ENCODE measurements around the gene SPSB1.
A peak's percentile ranks its signal among the peaks of the same experiment; 100 is the strongest.
"Not testable (repeated sequence)": the region's sequence is repeated elsewhere in the genome, so short reads cannot be mapped to it uniquely, and the experiment has no call there.

The SPSB1 gene

DNA sequence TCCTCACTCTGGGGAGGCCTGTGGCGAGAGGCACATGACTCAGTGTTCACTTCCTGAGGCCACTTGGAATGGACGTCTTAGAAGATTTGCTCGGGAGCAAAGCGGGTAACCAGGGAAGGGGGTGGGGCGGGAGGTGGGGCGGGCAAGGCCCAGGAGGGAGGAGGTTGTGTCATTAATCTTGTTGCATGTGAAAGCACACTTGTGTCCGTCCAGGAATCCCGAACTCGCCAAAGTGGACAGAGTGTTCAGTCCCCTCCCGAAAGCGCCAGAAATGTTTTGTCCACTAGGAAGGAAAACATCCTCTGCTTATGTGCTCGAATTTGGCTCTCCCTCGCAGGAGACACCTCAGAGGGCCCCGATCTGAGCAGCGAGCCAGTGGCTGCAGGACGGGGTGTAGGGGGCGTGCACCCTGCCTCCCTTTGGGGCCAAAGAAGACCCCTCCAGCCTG is 84.2 kb downstream of the SPSB1 start:
- Histone ChIP-seq H3K4me2 (peak overlapping the region in 2 of 11 experiments; percentile 33 to 44; a peak in 2 of 22 replicates), H3K27me3 (no peaks in the 10 kb centered on the region), H3K4me3 (no peak overlapping the region), H3K9me3 (replicated peaks in 1 of 11) (no peaks in the 10 kb centered on the region), H3K27ac (no peak overlapping the region), H3K9ac (no peak overlapping the region), H3K4me1 (peaks cover 37 to 61% (median 56%) of the 10 kb centered on the region in 10 experiments), H4K20me1 (no peaks in the 10 kb centered on the region), H3K36me3 (no peaks in the 10 kb centered on the region)
- no peak for TF ChIP-seq Cebpa-rat (IDR thresholded peaks at IDR 0.05)

DNA sequence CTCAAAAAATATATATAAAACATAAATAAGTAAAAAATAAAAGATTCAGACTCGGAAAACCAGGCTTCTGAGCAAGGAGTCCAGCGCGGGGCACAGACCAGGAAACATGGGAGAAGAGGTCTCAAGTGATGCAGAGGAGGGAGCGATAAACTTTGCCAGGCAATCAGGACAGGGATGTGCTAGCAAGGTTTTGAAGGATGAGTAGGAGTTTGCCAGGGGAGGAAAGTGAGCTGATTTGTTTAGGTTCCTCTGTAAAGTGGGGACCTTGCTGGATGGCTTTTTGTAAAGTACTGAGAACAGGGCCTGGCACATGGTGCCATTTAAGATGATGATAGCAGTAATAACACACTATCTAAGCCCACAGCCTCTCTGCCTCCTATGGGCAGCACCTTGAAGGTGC is 86.1 kb downstream of the SPSB1 start:
- Histone ChIP-seq H3K9me3 (replicated peaks in 1 of 11) (no peaks in the 10 kb centered on the region), H3K27me3 (0 out of 22 replicates have a peak, but pooled peaks cover 0 to 6% (median 0%) of the 10 kb centered on the region in 11 experiments), H3K9ac (no peak overlapping the region), H3K27ac (no peak overlapping the region), H3K4me2 (peak overlapping the region in 2 of 11 experiments; percentile 0 to 11; a peak in 1 of 22 replicates), H3K36me3 (no peaks in the 10 kb centered on the region), H4K20me1 (no peaks in the 10 kb centered on the region), H3K4me3 (no peak overlapping the region), H3K4me1 (peaks cover 25 to 58% (median 48%) of the 10 kb centered on the region in 10 experiments)
- TF ChIP-seq Cebpa-rat (IDR thresholded peaks at IDR 0.05), result no peak

- peak overlapping the region in 1 of 11 experiments; percentile 13; a peak in 2 of 22 replicates for H3K27ac ChIP-seq
- no peaks in the 10 kb centered on the region for H3K36me3 ChIP-seq
- H3K27me3 ChIP-seq, result 0 out of 22 replicates have a peak, but pooled peaks cover 0 to 6% (median 0%) of the 10 kb centered on the region in 11 experiments
- TF ChIP-seq Cebpa-rat (IDR thresholded peaks at IDR 0.05), result no peak
- H4K20me1 ChIP-seq, result no peaks in the 10 kb centered on the region
- no peaks in the 10 kb centered on the region for H3K9me3 ChIP-seq (replicated peaks in 1 of 11)
- H3K9ac ChIP-seq, result no peak overlapping the region
- peak overlapping the region in 10 of 11 experiments; percentile 15 to 58 (median 49); a peak in 14 of 22 replicates for H3K4me2 ChIP-seq
- H3K4me3 ChIP-seq, result no peak overlapping the region
- peaks cover 16 to 41% (median 31%) of the 10 kb centered on the region in 10 experiments for H3K4me1 ChIP-seq
Observed at GRCh38 chr1:9380711-9381110, 88.0 kb downstream of the SPSB1 start.

DNA sequence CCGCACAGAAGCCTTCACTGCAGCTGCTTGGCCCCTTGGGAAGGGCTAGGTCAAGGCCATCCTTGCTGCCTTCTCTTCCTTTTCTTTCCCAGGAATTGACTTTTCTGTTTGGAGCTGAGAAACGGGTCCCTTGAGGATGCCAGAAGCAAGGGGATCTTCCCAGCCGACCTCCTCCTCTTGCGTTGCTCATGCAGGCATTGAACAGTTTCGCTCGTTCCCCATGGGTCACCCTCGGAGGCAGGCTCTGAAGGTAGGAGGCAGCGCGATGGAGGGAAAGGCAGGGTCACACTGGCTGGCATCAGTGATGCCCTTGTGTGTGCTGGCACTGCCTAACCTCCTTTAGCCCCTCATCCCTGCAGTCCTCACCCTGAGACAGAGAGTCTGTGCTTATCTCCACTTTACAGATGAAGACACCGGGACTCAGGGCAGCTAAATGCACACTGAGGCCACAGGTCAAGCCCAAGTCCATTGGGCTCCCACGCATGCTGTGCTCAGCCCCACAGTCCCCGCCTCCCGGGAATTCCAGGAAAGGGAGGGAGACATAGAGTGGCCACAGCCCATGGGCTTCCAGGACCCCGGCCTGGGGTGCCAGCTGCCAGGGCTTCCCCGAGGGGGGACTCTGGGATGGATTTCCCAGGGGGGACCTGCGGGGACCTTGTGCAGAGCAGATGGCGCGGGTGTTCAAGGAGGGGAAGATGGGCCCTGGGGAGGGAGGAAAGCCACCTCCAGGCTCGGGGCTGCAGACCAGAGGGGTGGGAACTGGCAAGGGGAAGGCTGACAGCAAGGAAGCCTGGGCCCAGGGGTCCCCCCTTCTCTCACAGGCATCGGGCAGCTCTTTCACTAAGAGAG is 90.2 kb downstream of the SPSB1 start:
- H3K36me3 ChIP-seq, result no peaks in the 10 kb centered on the region
- H3K27me3 ChIP-seq, result 0 out of 22 replicates have a peak, but pooled peaks cover 0 to 6% (median 0%) of the 10 kb centered on the region in 11 experiments
- no peak overlapping the region for H3K4me3 ChIP-seq
- no peak overlapping the region for H3K27ac ChIP-seq
- no peaks in the 10 kb centered on the region for H3K9me3 ChIP-seq (replicated peaks in 1 of 11)
- H3K9ac ChIP-seq, result no peak overlapping the region
- H3K4me2 ChIP-seq, result peak overlapping the region in 9 of 11 experiments; percentile 21 to 65 (median 57); a peak in 17 of 22 replicates
- TF ChIP-seq Cebpa-rat (IDR thresholded peaks at IDR 0.05), result no peak
- H3K4me1 ChIP-seq, result peaks cover 12 to 39% (median 27%) of the 10 kb centered on the region in 10 experiments; a peak in 19 of 20 replicates
- no peaks in the 10 kb centered on the region for H4K20me1 ChIP-seq

- 0 out of 22 replicates have a peak, but pooled peaks cover 0 to 6% (median 0%) of the 10 kb centered on the region in 11 experiments for H3K27me3 ChIP-seq
- no peaks in the 10 kb centered on the region for H3K9me3 ChIP-seq (replicated peaks in 1 of 11)
- no peak overlapping the region for H3K9ac ChIP-seq
- no peak for TF ChIP-seq Cebpa-rat (IDR thresholded peaks at IDR 0.05)
- H3K4me1 ChIP-seq, result peaks cover 23 to 48% (median 39%) of the 10 kb centered on the region in 10 experiments
- no peaks in the 10 kb centered on the region for H4K20me1 ChIP-seq
- no peaks in the 10 kb centered on the region for H3K36me3 ChIP-seq
- no peak overlapping the region for H3K4me3 ChIP-seq
- no peak overlapping the region for H3K4me2 ChIP-seq
- H3K27ac ChIP-seq, result no peak overlapping the region
Observed at GRCh38 chr1:9384128-9384527, 91.4 kb downstream of the SPSB1 start.

DNA sequence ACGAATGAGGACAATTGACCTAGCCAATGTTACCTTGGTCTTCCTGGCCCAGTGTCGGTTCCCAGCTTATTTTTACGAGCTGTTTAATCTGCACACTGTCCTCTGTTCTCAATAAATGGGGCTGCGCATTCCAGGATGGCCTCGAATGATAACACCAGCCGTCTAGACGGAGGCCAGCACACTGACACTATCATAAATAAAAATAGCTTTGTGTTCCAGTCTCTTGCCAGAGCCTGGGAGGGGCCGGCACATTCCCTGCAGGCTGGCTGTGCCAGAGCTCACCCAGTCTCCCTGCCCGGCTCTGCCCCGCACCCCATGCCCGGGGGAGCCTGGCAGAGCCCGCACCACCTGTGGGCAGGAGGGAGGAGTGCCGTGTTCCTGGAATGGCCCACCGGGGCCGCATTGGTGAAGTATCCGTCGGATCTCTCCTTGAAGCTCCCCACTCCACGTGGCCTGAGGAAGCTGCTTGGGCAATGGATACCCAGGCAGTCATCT is 92.1 kb downstream of the SPSB1 start:
- no peaks in the 10 kb centered on the region for H4K20me1 ChIP-seq
- H3K9me3 ChIP-seq (replicated peaks in 1 of 11), result no peaks in the 10 kb centered on the region
- H3K36me3 ChIP-seq, result no peaks in the 10 kb centered on the region
- peaks cover 23 to 48% (median 38%) of the 10 kb centered on the region in 10 experiments for H3K4me1 ChIP-seq
- no peak overlapping the region for H3K4me2 ChIP-seq
- H3K27me3 ChIP-seq, result 0 out of 22 replicates have a peak, but pooled peaks cover 0 to 6% (median 0%) of the 10 kb centered on the region in 11 experiments
- no peak for TF ChIP-seq Cebpa-rat (IDR thresholded peaks at IDR 0.05)
- H3K27ac ChIP-seq, result no peak overlapping the region
- H3K9ac ChIP-seq, result no peak overlapping the region
- H3K4me3 ChIP-seq, result no peak overlapping the region

GRCh38 chr1:9385392-9385791 is 92.7 kb downstream of the SPSB1 start:
- not testable (repeated sequence) for H3K36me3 ChIP-seq; H3K27ac ChIP-seq; H3K4me3 ChIP-seq; H3K9ac ChIP-seq; H3K9me3 ChIP-seq (replicated peaks in 1 of 11); H3K27me3 ChIP-seq; H4K20me1 ChIP-seq
- H3K4me1 ChIP-seq, result peaks cover 23 to 46% (median 36%) of the 10 kb centered on the region in 10 experiments
- peak overlapping the region in 1 of 11 experiments; percentile 43; a peak in 1 of 22 replicates for H3K4me2 ChIP-seq

DNA sequence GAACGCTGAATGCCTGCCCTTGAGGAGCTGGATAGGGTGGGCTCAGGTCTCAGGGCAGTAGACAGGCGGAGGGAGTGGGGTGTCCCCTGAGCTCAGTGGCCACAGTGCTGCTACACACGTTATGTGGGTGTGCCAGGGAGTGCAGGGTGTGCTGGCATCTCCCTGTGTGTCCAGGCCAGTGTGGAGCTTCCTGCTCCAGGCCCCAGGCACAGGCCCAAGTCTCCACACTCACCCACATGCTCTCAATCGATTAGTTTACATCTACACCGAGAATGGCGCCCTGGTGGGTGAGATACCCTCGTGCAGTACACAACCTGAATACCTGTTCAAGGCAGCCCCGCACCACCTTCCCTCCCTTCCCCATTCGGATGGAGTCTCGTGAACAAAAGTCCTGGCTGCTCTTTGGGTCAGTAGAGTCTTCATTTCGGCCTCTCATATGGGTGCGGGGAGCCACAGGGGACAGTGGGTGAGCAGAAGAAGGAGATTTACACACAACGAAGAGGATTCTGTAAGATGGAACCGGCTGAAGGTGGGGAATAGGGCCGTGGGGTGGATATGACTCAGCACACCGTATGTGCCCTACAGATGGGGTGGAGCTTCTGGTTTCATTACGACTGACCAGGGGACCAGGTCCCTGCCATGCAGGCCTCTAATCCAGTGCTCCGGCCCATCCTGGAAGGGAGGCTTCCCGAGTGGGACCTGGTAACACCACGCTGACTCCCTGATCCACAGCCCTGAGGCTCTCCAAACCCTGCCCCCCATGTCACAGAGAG is 93.3 kb downstream of the SPSB1 start:
- Histone ChIP-seq H3K27ac (peak overlapping the region in 2 of 11 experiments; percentile 4 to 8; a peak in 2 of 22 replicates), H3K9ac (no peak overlapping the region), H4K20me1 (no peaks in the 10 kb centered on the region), H3K4me3 (no peak overlapping the region), H3K9me3 (replicated peaks in 1 of 11) (no peaks in the 10 kb centered on the region), H3K36me3 (no peaks in the 10 kb centered on the region), H3K4me1 (peaks cover 18 to 40% (median 30%) of the 10 kb centered on the region in 10 experiments), H3K4me2 (peak overlapping the region in 5 of 11 experiments; percentile 22 to 61 (median 36); a peak in 9 of 22 replicates), H3K27me3 (0 out of 22 replicates have a peak, but pooled peaks cover 0 to 6% (median 0%) of the 10 kb centered on the region in 11 experiments)
- no peak for TF ChIP-seq Cebpa-rat (IDR thresholded peaks at IDR 0.05)
